ENCODE measurements around the gene ZNF512. TPM values are rescaled to one million over a fixed set of nuclear protein-coding genes. Genes with fewer than 3 reads are reported as not detected.
"Not testable (repeated sequence)": the region's sequence is repeated elsewhere in the genome, so short reads cannot be mapped to it uniquely, and the experiment has no call there.

The ZNF512 gene
- polyA plus RNA-seq, 1 donor = 42.3 TPM

- no peak for DNase-seq
Measured at GRCh38 chr2:27584597-27584996, 1.8 kb downstream of the ZNF512 start.

- no peak for DNase-seq
Measured at GRCh38 chr2:27587025-27587424, 4.2 kb downstream of the ZNF512 start.

- no peak for DNase-seq
Measured at GRCh38 chr2:27588308-27588707, 5.5 kb downstream of the ZNF512 start.

- no peak for DNase-seq
Measured at GRCh38 chr2:27591745-27592144, 8.9 kb downstream of the ZNF512 start.

GRCh38 chr2:27593240-27593639 is 10.4 kb downstream of the ZNF512 start:
- DNase-seq = no peak

- DNase-seq = not testable (repeated sequence)
Measured at GRCh38 chr2:27594020-27594703, 11.3 kb downstream of the ZNF512 start.

- not testable (repeated sequence) for DNase-seq
Measured at GRCh38 chr2:27595412-27595811, 12.6 kb downstream of the ZNF512 start.

GRCh38 chr2:27596627-27597026 is 13.8 kb downstream of the ZNF512 start:
- DNase-seq = no peak

- DNase-seq = no peak
Measured at GRCh38 chr2:27606611-27607010, 23.8 kb downstream of the ZNF512 start.

GRCh38 chr2:27613985-27614384 is 31.1 kb downstream of the ZNF512 start:
- DNase-seq = no peak

GRCh38 chr2:27615316-27615715 is 32.5 kb downstream of the ZNF512 start:
- DNase-seq = no peak

- DNase-seq = no peak
Measured at GRCh38 chr2:27621524-27621923, 38.7 kb downstream of the ZNF512 start.

- DNase-seq = no peak
Measured at GRCh38 chr2:27622921-27623384, 40.1 kb downstream of the ZNF512 start.

- DNase-seq = no peak
Measured at GRCh38 chr2:27624943-27625342, 42.1 kb downstream of the ZNF512 start.

- not testable (repeated sequence) for DNase-seq
Measured at GRCh38 chr2:27626323-27626722, 43.5 kb downstream of the ZNF512 start.

- not testable (repeated sequence) for DNase-seq
Measured at GRCh38 chr2:27626921-27627320, 44.1 kb downstream of the ZNF512 start.

- DNase-seq = no peak
Measured at GRCh38 chr2:27627963-27628766, 45.3 kb downstream of the ZNF512 start.

- peak; percentile 84 for DNase-seq
Measured at GRCh38 chr2:27628767-27629709, 46.2 kb downstream of the ZNF512 start, which contains the start of the genes CCDC121 and GPN1. Gene CCDC121 (minus strand): TSS chr2:27629012. CDS start chr2:27627799, 1,213 bp downstream. Gene GPN1 (plus strand): TSS chr2:27629050. CDS start chr2:27629059, 9 bp downstream.

- DNase-seq = not testable (repeated sequence)
Measured at GRCh38 chr2:27630257-27630656, 47.4 kb downstream of the ZNF512 start.

- no peak for DNase-seq
Measured at GRCh38 chr2:27634291-27634690, 51.4 kb downstream of the ZNF512 start.

- no peak for DNase-seq
Measured at GRCh38 chr2:27636766-27637165, 53.9 kb downstream of the ZNF512 start.

- DNase-seq = no peak
Measured at GRCh38 chr2:27638037-27638637, 55.3 kb downstream of the ZNF512 start.

All from hindlimb muscle (tissue), 1 donor.